Measurements from ENCODE around the gene LDB3. TPM values are rescaled to one million over a fixed set of nuclear protein-coding genes. Genes with fewer than 3 reads are reported as not detected.

LDB3 gene
- total and polyA plus RNA-seq, 3 donors from 2014 or later = 2.7 to 20.3 (median 3.6) TPM

GRCh38 chr10:86727470-86727869 lies 59.2 kb downstream of the LDB3 start:
- Histone ChIP-seq H3K27me3 (no peaks in the 10 kb centered on the region), H3K36me3 (ENCODE audit: low read depth, missing control alignments) (no peaks in the 10 kb centered on the region), H3K27ac (no peak overlapping the region), H3K4me3 (no peak overlapping the region), H3K9me3 (no peaks in the 10 kb centered on the region), H3K4me1 (peaks cover 2% of the 10 kb centered on the region)
- intact Hi-C loops (cut with DNase I; ENCODE audit: low total_unique reads) = no loop called here
- no peak for DNase-seq
- TF ChIP-seq CTCF (IDR thresholded peaks at IDR 0.05) (no peak), POLR2A (IDR thresholded peaks at IDR 0.05) (no peak)
- 89 to 93% methylated on average over 6 of the region's 6 CpGs for WGBS, 2 donors

GRCh38 chr10:86728056-86728455 lies 59.7 kb downstream of the LDB3 start:
- TF ChIP-seq CTCF (IDR thresholded peaks at IDR 0.05) = no peak
- Histone ChIP-seq H3K4me3 (no peak overlapping the region), H3K27ac (no peak overlapping the region), H3K36me3 (ENCODE audit: low read depth, missing control alignments) (no peaks in the 10 kb centered on the region), H3K27me3 (no peaks in the 10 kb centered on the region), H3K9me3 (no peaks in the 10 kb centered on the region), H3K4me1 (peaks cover 6% of the 10 kb centered on the region)
- intact Hi-C loops (cut with DNase I; ENCODE audit: low total_unique reads) = no loop called here
- no peak for DNase-seq
- 91 to 95% methylated on average over 3 of the region's 3 CpGs for WGBS, 2 donors

- intact Hi-C loops (cut with DNase I; ENCODE audit: low total_unique reads) = no loop called here
- H3K27ac ChIP-seq = no peak overlapping the region
- DNase-seq = no peak
- no peak for TF ChIP-seq POLR2A (IDR thresholded peaks at IDR 0.05)
- no peak for TF ChIP-seq CTCF (IDR thresholded peaks at IDR 0.05)
- no peaks in the 10 kb centered on the region for H3K36me3 ChIP-seq (ENCODE audit: low read depth, missing control alignments)
- 94 to 100% methylated on average over 1 of the region's 1 CpG for WGBS, 2 donors
- no peaks in the 10 kb centered on the region for H3K27me3 ChIP-seq
- H3K4me3 ChIP-seq = no peak overlapping the region
- no peaks in the 10 kb centered on the region for H3K9me3 ChIP-seq
- H3K4me1 ChIP-seq = peaks cover 9% of the 10 kb centered on the region
These were observed 61.4 kb downstream of the LDB3 start for GRCh38 chr10:86729677-86730076.

GRCh38 chr10:86730227-86730626 lies 61.9 kb downstream of the LDB3 start:
- no peak overlapping the region for H3K27ac ChIP-seq

More at GRCh38 chr10:86730227-86730626, 61.9 kb downstream of the LDB3 start:
- Histone ChIP-seq H3K4me3 (no peak overlapping the region), H3K4me1 (peaks cover 11% of the 10 kb centered on the region), H3K27me3 (no peaks in the 10 kb centered on the region), H3K36me3 (ENCODE audit: low read depth, missing control alignments) (no peaks in the 10 kb centered on the region), H3K9me3 (no peaks in the 10 kb centered on the region)
- intact Hi-C loops (cut with DNase I; ENCODE audit: low total_unique reads) = no loop called here
- WGBS, 2 donors = 86 to 93% methylated on average over 1 of the region's 1 CpG
- peak; percentile 53 for DNase-seq
- TF ChIP-seq POLR2A (IDR thresholded peaks at IDR 0.05) (no peak), CTCF (IDR thresholded peaks at IDR 0.05) (no peak)
